GM19324 (cell line): ENCODE data around the gene ZNF592.
A peak's percentile ranks its signal among the peaks of the same experiment; 100 is the strongest.
"Not testable (repeated sequence)": the region's sequence is repeated elsewhere in the genome, so short reads cannot be mapped to it uniquely, and the experiment has no call there.

Source experiments
- ATAC-seq: cut with Tn5 transposase; IDR thresholded peaks from one replicate; pipeline ENCODE4 v1.9.1; 2021; ENCODE audit warnings: mild to moderate bottlenecking, moderate library complexity; ENCODE audit not compliant: unreplicated experiment, low FRiP score

The ZNF592 gene

GRCh38 chr15:84740691-84741090 lies 7.7 kb upstream of the ZNF592 start:
- ATAC-seq: no peak

- ATAC-seq: no peak
Measured at GRCh38 chr15:84741121-84741520, 7.3 kb upstream of the ZNF592 start.

DNA sequence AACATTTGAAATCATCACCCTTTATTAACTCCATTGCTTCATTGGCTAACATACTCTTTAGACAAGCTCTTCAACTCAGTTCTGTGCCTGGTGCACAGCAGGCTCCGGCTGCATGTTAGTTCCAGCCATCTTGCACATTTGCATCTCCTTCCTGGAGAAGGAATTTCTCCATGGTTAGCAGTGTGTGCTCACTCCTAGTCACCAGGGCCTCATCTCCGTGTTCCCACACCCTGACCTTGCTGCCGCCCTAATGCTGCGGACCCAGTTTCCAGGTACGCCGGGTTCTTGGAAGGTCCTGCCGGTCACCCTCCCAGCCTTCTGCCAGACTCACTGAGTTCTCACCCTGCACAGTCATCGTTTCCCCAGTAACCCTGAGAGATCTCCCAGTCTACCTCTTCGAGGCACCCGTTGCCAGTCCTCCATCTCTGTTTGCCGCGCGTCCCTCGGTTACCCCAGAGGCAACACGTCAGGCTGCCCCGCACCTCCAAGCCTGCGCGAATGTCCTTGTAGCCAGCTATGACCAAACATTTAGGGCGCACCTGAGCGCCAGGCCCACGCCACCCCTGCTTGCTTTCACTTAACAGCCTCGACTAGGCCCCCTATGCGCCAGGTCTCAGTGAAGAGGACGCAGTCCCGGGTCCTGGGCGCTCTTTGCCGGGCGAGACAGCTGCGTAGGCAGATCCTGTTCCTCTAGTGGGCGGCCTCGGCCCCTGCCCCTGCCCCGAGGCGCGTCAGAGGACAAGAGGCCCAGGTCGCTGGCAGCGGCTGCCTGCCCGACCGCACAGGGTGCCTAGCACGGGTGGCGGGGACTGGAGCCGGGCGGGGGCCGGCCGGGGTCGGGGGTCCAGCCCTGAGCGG lies 747 bp upstream of the ZNF592 start:
- no peak for ATAC-seq

DNA sequence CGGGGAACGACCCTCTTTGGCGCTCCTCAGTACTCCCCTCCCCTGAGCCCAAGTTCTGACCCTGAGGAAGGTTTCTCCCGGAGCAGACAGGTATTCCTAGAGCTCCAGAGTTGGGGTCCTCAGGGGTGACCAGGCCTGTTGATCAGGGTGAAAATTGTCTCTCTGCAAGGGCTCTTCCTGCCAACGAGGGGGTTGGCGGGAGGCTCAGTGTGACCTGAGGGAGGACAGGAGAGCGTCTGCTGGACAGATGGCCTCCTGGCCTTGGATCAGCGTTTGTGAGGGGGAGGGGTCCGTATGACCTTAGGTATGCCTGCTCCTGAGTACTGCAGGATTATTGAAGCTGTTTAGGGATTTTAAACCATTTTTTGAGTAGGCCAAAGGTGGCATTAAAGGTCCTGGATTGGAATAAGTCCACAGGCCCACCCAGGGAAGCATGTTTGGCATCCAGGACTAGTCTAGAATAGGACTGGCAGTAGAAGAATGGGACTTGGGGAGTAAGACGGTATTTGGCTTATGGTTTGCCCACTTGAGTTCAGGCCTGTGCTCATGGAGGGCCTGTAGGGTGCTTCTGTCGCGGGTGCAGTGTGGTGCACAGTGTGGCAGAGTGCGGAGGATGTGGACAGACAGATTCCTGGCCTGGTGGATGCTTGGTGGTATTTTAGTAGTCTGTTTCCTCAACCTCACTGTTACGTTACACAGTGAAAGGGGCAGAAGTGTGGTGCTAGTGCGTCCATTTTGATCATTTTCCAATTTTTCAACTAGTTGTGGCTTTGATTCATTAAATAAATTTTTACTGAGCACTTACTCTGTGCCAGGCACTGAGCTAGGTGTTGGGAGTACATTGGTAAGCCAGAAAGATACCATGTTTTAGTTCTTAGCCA lies 959 bp downstream of the ZNF592 start:
- ATAC-seq: peak; percentile 1

GRCh38 chr15:84750583-84751092 lies 2.2 kb downstream of the ZNF592 start:
- ATAC-seq: no peak

DNA sequence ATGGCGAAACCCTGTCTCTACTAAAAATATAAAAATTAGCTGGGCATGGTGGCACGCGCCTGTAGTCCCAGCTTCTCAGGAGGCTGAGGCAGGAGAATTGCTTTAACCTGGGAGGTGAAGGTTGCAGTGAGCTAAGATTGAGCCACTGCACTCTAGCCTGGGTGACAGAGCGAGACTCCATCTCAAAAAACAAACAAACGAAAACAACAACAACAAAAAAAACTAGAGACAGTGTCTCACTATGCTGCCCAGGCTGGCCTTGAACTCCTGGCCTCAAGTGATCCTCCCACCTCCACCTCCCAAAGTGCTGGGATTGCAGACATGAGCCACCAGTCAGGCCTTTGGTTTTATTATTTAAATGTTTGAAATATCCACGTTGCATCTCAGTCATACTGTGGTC lies 3.3 kb downstream of the ZNF592 start:
- not testable (repeated sequence) for ATAC-seq

DNA sequence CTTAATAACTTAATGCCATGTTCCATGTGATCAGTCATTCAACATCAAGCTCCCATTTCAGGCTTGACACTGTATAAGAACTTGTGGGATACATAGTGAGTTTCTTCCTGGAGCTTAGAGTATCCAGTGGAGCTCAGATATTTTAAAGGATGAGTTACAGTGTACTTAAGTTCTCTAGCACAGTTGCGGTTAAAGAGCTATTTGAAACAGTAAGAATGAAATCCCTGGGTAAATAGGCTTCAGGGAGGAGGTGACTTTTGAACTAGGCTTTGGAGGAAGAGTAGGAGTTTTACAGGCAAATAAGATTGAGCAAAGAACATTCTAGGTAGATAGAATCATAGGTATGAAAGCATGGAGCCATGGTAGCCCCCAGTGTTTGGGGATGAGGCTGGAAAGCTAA lies 3.8 kb downstream of the ZNF592 start:
- ATAC-seq: no peak

DNA sequence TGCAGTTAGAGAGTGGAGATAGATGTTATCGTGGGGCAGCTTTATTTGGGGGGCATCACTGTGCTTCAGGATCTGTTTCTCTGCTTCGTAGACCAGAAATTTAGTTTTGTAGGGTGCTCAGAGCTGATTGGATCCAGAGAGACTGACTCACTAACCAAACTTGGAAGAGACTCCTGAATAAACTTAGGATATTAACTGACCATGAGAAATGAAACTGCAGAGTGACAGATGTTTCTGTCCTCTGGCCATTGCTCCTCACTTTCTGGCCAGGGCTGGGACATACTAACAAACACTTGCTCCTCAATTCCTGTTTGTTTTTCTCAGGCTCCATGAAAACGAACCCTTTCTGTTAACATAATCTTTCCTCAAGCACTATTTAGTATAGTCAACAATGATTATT lies 4.3 kb downstream of the ZNF592 start:
- ATAC-seq: no peak

DNA sequence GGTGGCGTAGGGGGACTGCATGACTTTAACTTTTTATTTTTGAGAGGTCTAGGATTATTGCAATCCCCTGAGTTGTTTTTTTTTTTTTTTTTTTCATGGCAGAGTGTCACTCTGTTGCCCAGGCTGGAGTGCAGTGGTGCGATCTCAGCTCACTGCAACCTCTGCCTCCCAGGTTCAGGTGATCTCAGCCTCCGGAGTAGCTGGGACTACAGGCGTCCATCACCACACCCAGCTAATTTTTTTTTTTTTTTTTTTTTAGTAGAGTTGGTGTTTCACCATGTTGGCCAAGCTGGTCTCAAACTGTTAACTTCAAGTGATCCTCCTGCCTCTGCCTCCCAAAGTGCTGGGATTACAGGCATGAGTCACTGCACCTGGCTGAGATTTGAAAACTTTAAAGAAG lies 6.5 kb downstream of the ZNF592 start:
- not testable (repeated sequence) for ATAC-seq

- ATAC-seq: no peak
Measured at GRCh38 chr15:84755736-84756527, 7.5 kb downstream of the ZNF592 start.

DNA sequence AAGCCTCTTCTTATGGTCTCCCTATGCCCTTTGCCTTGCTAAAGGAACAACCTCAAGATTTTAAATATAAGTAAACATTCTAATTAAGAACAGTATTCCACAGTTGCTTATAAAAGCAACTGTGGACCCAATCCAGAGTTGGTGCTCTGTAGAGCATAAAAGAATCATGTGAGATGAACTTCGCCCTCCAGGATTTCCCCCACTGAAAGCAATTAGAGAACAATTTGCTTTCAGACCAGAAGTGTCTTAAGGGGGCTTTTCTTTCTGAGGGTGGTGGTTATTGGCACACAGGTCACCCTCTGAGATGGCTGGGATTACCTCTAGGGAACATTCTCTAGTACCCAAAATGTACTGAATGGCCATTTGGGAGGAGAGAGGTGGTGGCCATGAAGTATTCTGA lies 10.6 kb downstream of the ZNF592 start:
- ATAC-seq: no peak

DNA sequence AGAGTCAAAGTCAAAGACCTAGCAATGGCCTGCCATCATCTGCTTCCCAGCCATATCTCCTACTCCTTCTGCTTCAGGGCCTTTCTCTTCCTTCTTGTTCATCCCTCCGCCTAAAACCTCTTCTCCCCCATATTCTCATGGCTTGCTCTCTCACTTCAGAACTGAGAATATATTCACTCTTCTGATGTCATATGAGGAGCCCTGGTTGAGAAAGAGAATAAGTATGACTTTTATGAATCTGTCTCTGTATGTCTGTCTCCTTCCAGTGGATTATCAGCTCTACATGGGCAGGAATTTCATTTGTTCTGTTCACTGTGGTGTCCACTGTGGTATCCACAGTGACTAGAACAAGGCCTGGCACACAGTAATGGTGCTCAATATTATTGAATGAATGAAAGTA lies 11.8 kb downstream of the ZNF592 start:
- ATAC-seq: no peak

DNA sequence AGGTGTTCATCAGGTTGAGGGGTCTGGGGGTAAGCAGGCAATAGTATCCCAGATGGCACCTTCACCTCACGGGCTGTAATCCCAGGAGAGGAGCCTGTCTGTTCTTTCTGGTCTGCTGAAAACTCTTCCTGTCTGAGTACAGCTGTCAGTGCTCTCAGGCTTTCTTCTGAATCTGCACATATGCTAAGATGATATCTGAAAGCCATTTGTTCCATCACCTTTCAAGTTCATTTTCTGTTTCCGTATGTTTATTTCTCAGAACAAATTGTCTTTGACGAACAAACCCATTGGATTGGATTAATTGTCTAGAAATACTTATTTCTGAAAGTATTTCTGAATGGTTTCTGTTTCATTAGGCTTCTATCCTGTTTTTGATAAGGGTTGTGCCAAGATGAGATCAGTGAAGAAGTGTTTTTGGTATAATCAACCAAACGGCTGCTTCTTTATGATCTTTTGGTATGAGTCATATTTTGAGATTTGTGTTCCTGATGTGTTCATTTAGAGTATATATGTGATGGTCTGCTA lies 13.3 kb downstream of the ZNF592 start:
- ATAC-seq: no peak

DNA sequence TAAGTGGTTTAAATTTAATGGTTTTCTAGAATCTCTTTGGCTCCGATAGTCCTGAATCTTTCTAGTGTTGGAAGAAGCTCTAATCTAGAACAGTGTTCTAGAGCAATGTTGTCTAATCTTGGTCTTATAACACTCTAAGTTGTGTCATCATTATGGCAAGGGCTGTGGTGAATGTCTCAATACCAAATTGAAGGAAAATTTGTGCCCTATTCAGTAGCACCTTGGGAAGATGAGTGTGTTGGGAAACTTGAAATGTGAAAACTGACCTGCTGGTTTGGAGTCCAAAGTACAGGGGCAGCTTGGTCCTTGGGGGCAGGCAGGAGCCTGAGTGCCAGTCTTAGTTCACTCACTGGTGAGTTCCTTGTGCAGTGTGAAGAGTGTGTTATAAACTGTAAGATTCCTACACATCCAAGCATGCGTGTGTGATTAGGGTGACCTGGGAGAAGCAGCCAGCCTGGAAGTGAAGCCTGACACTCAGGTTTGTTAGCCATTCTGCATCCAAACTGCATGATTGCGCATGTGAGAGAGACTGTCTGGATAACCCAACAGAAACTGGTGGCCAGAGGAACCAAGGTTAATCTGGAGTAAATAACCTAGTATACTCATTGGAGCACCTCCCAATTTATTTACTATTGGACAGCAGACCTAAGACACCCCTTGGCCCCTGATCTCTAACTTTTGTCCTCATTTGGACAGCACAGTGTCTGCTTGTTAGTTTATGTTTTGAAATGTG lies 14.6 kb downstream of the ZNF592 start:
- ATAC-seq: no peak

DNA sequence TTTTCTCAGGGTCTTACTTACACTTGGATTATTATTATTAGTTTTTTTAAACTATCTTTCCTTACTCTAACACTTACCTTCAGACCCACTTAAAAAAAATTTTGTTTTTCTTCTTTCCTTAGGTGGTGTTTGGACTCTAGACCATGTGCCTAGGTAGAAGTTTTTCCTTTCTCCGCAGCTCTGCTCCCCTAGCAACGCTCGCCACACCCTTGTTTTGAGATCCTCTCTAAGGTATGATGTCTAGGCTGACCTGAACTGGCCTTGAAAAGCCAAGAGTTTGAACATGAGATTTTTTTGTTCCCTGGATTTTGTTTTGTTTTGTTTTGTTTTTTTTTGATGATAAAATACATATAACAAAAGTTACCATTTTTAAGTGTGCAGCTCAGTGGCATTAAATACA lies 16.2 kb downstream of the ZNF592 start:
- ATAC-seq: no peak

DNA sequence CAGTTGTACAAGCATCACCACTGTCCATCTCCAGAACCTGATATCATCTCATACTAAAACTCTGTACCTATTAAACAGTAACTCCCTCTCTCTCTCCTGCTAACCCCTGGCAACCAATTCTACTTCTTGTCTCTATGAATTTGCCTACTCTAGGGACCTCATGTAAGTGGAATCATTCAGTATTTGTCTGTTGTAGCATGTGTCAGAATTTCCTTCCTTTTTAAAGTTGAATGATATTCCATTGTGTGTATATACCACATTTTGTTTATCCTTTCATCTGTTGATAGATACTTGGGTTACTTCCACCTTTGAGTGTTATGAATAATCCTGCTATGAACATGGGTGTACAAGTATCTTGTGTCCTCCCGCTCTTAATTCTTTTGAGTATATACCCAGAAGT lies 16.6 kb downstream of the ZNF592 start:
- ATAC-seq: no peak

DNA sequence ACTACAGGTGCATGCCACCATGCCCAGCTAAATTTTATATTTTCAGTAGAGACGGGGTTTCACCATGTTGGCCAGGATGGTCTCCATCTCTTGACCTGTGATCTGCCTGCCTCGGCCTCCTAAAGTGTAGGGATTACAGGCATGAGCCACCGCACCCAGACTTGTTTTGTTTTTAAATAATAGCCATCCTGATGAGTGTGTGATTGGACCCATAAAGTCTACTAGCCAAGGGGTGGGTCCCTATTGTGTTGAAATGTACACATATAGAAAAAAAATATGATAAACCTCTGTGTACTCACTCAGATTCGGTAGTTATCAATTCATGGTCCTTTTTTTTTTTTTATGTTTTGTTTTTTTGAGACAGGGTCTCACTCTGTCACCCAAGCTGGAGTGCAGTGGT lies 17.3 kb downstream of the ZNF592 start:
- ATAC-seq: no peak

DNA sequence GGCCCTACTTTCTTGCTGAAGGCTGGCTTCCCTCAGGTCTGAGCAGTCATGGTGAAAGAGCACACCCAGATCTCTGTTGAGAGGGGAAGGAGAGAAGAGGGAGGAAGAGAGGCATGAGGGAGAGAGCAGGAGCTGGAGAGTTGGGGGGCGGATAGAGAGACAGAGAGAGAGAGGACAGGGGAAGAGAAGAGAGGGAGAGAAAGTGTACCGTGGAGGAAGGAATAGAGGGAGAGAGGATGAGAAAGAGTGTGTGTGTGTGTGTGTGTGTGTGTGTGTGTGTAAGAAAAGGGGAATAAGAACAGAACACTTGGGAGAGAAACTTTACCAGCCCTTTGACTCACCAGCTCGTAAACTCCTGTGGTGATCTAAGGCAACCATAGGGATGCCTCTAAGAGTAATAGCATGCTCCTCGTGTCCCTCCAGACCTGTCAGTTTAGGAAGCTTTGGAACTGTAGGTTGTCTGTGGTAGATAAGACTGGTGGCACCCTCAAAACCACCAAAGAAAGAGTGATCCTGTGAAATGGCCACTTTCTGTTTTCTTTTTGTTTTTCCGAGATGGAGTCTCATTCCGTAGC lies 18.2 kb downstream of the ZNF592 start:
- ATAC-seq: no peak

DNA sequence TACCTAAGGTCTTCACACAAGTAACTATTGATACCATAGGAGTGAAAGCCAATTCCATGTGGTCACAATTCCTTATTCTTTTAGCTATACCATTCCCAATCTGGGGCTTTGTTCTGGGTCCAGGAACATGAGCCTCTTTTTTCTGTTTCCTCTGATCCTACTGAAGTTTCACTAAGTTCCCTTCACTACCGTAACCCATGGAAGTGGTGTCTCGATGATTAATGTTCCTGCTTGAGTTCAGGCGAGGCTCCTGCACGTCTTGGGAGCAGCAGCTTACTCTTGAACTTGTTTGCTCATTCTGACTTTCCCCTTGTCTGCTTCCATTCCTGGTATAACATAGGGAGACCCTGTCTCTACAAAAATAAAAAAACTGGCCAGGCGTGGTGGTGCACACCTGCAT lies 23.6 kb downstream of the ZNF592 start:
- no peak for ATAC-seq
